SK-N-SH (cell line): ENCODE results near the gene HBA2. TPM values are rescaled to one million over a fixed set of nuclear protein-coding genes. Genes with fewer than 3 reads are reported as not detected.

Source experiments
- CTCF ChIA-PET: fragments of 300-600, 350-600 bp; formaldehyde crosslinking; extraction: SDS; loops from one replicate; lab custom pipeline; 2021; lab: Yijun Ruan, JAX
- POLR2A ChIA-PET: fragments of 350-600 bp; sonication (Branson Sonifier 250); formaldehyde crosslinking; extraction: SDS; loops from one replicate; lab custom pipeline; 2020; ENCODE audit warnings: antibody characterized with exemption, inconsistent platforms; lab: Yijun Ruan, JAX
- DNase-seq: peaks from one replicate; pipeline ENCODE4 v3.0.0; 2012
- H2AFZ ChIP-seq: fragments of 200-600 bp; sonication (generic); 2 replicates; pipeline ENCODE4 v1.8.1; 2016; ENCODE audit warnings: antibody characterized with exemption, mild to moderate bottlenecking, low read depth
- H3F3A ChIP-seq: fragments of 200-600 bp; sonication (generic); replicated peaks from 2 replicates; pipeline ENCODE3; 2016; ENCODE audit warnings: antibody characterized with exemption, mild to moderate bottlenecking; ENCODE audit not compliant: insufficient read depth
- H3K27ac ChIP-seq, 2 experiments: fragments of 200-500 bp in 1 of 2; fragments of 200-600 bp in 1 of 2; sonication (Bioruptor generic) in 1 of 2; sonication (generic), shearing (Covaris generic) in 1 of 2; 2 replicates each; pipeline versions ENCODE4 v1.5.1 to v1.6.1; 2014 to 2016; ENCODE audit warnings: low read depth in 2 of 2, inconsistent platforms in 1 of 2, low read length in 1 of 2, mild to moderate bottlenecking in 1 of 2, mixed read lengths in 1 of 2
- H3K27me3 ChIP-seq: fragments of 200-600 bp; sonication (generic), shearing (Covaris generic); 2 replicates; pipeline ENCODE4 v1.6.1; 2016; ENCODE audit warnings: mixed run types; ENCODE audit not compliant: insufficient read depth
- H3K36me3 ChIP-seq, 2 experiments: fragments of 200-500 bp in 1 of 2; fragments of 200-600 bp in 1 of 2; sonication (Bioruptor generic) in 1 of 2; sonication (generic) in 1 of 2; replicated peaks in 1 of 2; 2 replicates each; pipeline versions ENCODE3 to v1.5.1; 2014 to 2016; ENCODE audit warnings: low read length in 1 of 2, mild to moderate bottlenecking in 1 of 2; ENCODE audit not compliant: insufficient read depth in 2 of 2, control insufficient read depth in 1 of 2
- H3K4me1 ChIP-seq, 2 experiments: fragments of 200-500 bp in 1 of 2; fragments of 200-600 bp in 1 of 2; sonication (Bioruptor generic) in 1 of 2; sonication (generic), shearing (Covaris generic) in 1 of 2; 2 replicates each; pipeline versions ENCODE4 v1.5.1 to v1.6.1; 2014 to 2016; ENCODE audit warnings: low read depth in 1 of 2, low read length in 1 of 2, mixed run types in 1 of 2; ENCODE audit not compliant: insufficient read depth in 2 of 2, control insufficient read depth in 1 of 2
- H3K4me2 ChIP-seq: fragments of 200-600 bp; sonication (generic), shearing (Covaris generic); 2 replicates; pipeline ENCODE4 v1.6.1; 2017; ENCODE audit warnings: mixed run types
- H3K4me3 ChIP-seq, 2 experiments: fragments of 200-500 bp in 1 of 2; fragments of 200-600 bp in 1 of 2; sonication (Bioruptor generic) in 1 of 2; sonication (generic), shearing (Covaris generic) in 1 of 2; 2 replicates each; pipeline versions ENCODE4 v1.5.1 to v1.8.1; 2014 to 2016; ENCODE audit warnings: low read depth in 2 of 2, inconsistent platforms in 1 of 2, low read length in 1 of 2, mild to moderate bottlenecking in 1 of 2, mixed read lengths in 1 of 2, moderate library complexity in 1 of 2
- H3K79me2 ChIP-seq: fragments of 200-600 bp; sonication (generic); 2 replicates; pipeline ENCODE4 v1.8.1; 2017; ENCODE audit warnings: mild to moderate bottlenecking; ENCODE audit not compliant: insufficient read depth
- H3K9ac ChIP-seq: fragments of 200-600 bp; sonication (generic); 2 replicates; pipeline ENCODE4 v1.6.1; 2017; ENCODE audit warnings: mixed run types
- H3K9me2 ChIP-seq: fragments of 200-600 bp; sonication (generic); 2 replicates; pipeline ENCODE4 v1.6.1; 2017; ENCODE audit warnings: mixed run types
- H3K9me3 ChIP-seq: fragments of 200-600 bp; sonication (generic); 2 replicates; pipeline ENCODE4 v1.6.1; 2017; ENCODE audit warnings: mixed run types, mild to moderate bottlenecking, moderate library complexity
- H4K20me1 ChIP-seq: fragments of 200-600 bp; sonication (generic); 2 replicates; pipeline ENCODE4 v1.6.1; 2017; ENCODE audit warnings: mild to moderate bottlenecking, mixed run types; ENCODE audit not compliant: insufficient read depth
- CHD2 ChIP-seq: fragments of 150-350 bp; IDR thresholded peaks from 2 replicates; pipeline ENCODE4 v1.6.1; 2018; ENCODE audit warnings: low read length; ENCODE audit not compliant: partially characterized antibody
- ELF1 ChIP-seq: IDR thresholded peaks from 2 replicates; pipeline ENCODE4 v1.4.0; 2012
- EP300 ChIP-seq, 2 experiments: IDR thresholded peaks; 2 replicates each; pipeline versions ENCODE4 v1.4.0 to v1.6.1; 2012; ENCODE audit warnings: borderline replicate concordance in 1 of 2, low read depth in 1 of 2, low read length in 1 of 2
- FOSL2 ChIP-seq: IDR thresholded peaks from 2 replicates; pipeline ENCODE4 v1.4.0; 2012; ENCODE audit warnings: low read depth, mild to moderate bottlenecking, moderate library complexity, borderline replicate concordance
- GABPA ChIP-seq: IDR thresholded peaks from 2 replicates; pipeline ENCODE4 v1.4.0; 2012; ENCODE audit warnings: low read depth, mild to moderate bottlenecking
- PBX3 ChIP-seq: IDR thresholded peaks from 2 replicates; pipeline ENCODE4; 2012
- POLR2AphosphoS5 ChIP-seq: IDR thresholded peaks from 2 replicates; pipeline ENCODE4 v1.6.1; 2012; ENCODE audit warnings: low read depth, low read length
- RAD21 ChIP-seq: IDR thresholded peaks from 2 replicates; pipeline ENCODE4 v1.6.1; 2012; ENCODE audit warnings: mild to moderate bottlenecking, low read length
- RCOR1 ChIP-seq: fragments of 150-350 bp; IDR thresholded peaks from 2 replicates; pipeline ENCODE4 v1.6.1; 2017; ENCODE audit warnings: antibody characterized with exemption, low read length
- RFX5 ChIP-seq: IDR thresholded peaks from 2 replicates; pipeline ENCODE4 v1.6.1; 2012; ENCODE audit warnings: mild to moderate bottlenecking, improper control_type of control experiment, low read length
- SIN3A ChIP-seq: IDR thresholded peaks from 2 replicates; pipeline ENCODE4 v1.6.1; 2012; ENCODE audit warnings: low read depth, mild to moderate bottlenecking, low read length, moderate library complexity, borderline replicate concordance
- TEAD4 ChIP-seq: IDR thresholded peaks from 2 replicates; pipeline ENCODE4 v1.4.0; 2012; ENCODE audit warnings: mild to moderate bottlenecking, borderline replicate concordance; ENCODE audit not compliant: insufficient read depth
- USF1 ChIP-seq: IDR thresholded peaks from 2 replicates; pipeline ENCODE4 v1.4.0; 2012; ENCODE audit warnings: low read depth, borderline replicate concordance
- YY1 ChIP-seq: IDR thresholded peaks from 2 replicates; pipeline ENCODE4 v1.4.0; 2012; ENCODE audit warnings: low read depth, mild to moderate bottlenecking
- ZBTB33 ChIP-seq: IDR thresholded peaks from 2 replicates; pipeline ENCODE4 v1.4.0; 2012; ENCODE audit warnings: low read depth, borderline replicate concordance
- WGBS: methylation state at CpG from one replicate; pipeline ENCODE4 v1.1.6; 2017; ENCODE audit warnings: low lambda C conversion rate; 5-methylcytosine and 5-hydroxymethylcytosine counted together
- polyA plus RNA-seq, 3 experiments: library from polyadenylated mRNA; depleted of rRNA; stranded (reverse); fragments of >200 nt; gene quantifications; 2 replicates each; pipeline ENCODE4 v1.2.3, GENCODE V29; 2012
- TF ChIP-seq, protein P1 (sequence below): fragments of 200-600 bp; sonication (generic); IDR thresholded peaks from 2 replicates; pipeline ENCODE4 v1.6.1; 2017; ENCODE audit warnings: antibody characterized with exemption, mild to moderate bottlenecking, moderate library complexity

The HBA2 gene
- polyA plus RNA-seq, 1 of the 3 experiments (the other 2 are of a cell fraction) = not detected

DNA sequence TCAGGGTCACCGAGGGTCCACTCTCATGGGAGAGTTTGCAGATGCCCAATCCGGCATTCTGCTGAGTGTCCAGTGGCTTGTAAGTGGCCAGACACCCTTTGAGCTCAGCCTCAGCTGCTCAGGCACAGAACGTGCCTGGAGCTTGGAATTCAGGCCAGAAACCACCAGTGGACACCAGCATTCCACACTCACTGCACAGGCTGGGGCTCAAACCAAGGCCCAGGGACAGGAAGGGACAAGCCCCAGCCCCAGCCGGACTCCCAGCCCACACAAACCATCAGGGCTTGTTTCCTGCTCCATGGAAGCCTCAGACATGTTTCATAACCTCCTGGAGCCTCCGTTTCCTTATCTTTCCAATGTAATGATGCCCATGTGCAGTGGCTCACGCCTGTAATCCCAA, 29.2 kb upstream of the HBA2 start:
- no peak overlapping the region for H3K9ac ChIP-seq
- no peak overlapping the region for H3K4me2 ChIP-seq
- no peaks in the 10 kb centered on the region for H3K36me3 ChIP-seq
- ChIA-PET POLR2A (no interaction called here), CTCF (interaction anchor here (0.8 to 1.9 kb wide), 4 partner anchors 26 to 78 kb away, joined by 3 to 4 read pairs (median 4); partner anchors contain the start of gene HBQ1)
- no peak for DNase-seq
- H2AFZ ChIP-seq = no peak overlapping the region
- no peaks in the 10 kb centered on the region for H4K20me1 ChIP-seq
- TF ChIP-seq RFX5 = no peak
- no peak for TF ChIP-seq CHD2
- TF ChIP-seq, protein P1, sequence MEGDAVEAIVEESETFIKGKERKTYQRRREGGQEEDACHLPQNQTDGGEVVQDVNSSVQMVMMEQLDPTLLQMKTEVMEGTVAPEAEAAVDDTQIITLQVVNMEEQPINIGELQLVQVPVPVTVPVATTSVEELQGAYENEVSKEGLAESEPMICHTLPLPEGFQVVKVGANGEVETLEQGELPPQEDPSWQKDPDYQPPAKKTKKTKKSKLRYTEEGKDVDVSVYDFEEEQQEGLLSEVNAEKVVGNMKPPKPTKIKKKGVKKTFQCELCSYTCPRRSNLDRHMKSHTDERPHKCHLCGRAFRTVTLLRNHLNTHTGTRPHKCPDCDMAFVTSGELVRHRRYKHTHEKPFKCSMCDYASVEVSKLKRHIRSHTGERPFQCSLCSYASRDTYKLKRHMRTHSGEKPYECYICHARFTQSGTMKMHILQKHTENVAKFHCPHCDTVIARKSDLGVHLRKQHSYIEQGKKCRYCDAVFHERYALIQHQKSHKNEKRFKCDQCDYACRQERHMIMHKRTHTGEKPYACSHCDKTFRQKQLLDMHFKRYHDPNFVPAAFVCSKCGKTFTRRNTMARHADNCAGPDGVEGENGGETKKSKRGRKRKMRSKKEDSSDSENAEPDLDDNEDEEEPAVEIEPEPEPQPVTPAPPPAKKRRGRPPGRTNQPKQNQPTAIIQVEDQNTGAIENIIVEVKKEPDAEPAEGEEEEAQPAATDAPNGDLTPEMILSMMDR = no peak
- TF ChIP-seq EP300 (IDR thresholded peaks at IDR 0.05; ENCODE audit: borderline replicate concordance in 1 of 2, low read depth in 1 of 2, low read length in 1 of 2) = no peak
- no peak for TF ChIP-seq SIN3A
- no peak for TF ChIP-seq YY1
- no peak overlapping the region for H3K4me3 ChIP-seq
- H3K4me1 ChIP-seq = no peaks in the 10 kb centered on the region
- no peaks in the 10 kb centered on the region for H3F3A ChIP-seq
- WGBS = 62% methylated on average over 2 of the region's 6 CpGs
- no peak overlapping the region for H3K27ac ChIP-seq
- H3K9me2 ChIP-seq = no peaks in the 10 kb centered on the region
- H3K79me2 ChIP-seq = no peaks in the 10 kb centered on the region
- no peaks in the 10 kb centered on the region for H3K9me3 ChIP-seq
- no peaks in the 10 kb centered on the region for H3K27me3 ChIP-seq

DNA sequence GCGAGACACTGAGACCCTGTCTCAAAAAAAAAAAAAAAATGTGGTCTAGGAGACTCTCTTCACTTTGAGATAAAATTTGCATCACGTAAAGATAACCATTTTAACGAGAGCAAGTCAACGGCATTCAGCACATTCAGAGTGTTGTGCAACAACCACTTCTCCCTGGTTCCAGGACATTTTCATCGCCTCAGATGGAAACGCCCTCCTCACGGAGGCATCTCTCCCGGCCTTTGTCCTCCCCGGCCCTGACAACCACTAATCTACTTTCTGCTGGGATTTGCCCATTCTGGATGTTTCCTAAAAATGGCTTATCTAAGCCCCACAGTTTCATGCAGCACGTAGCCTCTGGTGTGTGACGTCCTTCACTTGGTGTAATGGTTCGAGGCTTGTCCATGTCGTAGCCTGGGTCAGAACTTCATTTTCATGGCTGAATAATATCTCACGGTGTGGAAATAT, 27.9 kb upstream of the HBA2 start:
- H3F3A ChIP-seq = no peaks in the 10 kb centered on the region
- H3K27me3 ChIP-seq = no peaks in the 10 kb centered on the region
- POLR2A ChIA-PET = no interaction called here
- CTCF ChIA-PET = interaction anchor here (1.9 kb wide), 1 partner anchor 35 kb away, joined by 4 read pairs; the partner anchor contains the start of gene HBQ1
- no peak overlapping the region for H3K9ac ChIP-seq
- no peak overlapping the region for H2AFZ ChIP-seq
- H3K27ac ChIP-seq = no peak overlapping the region
- TF ChIP-seq FOSL2 = no peak
- no peak for TF ChIP-seq RAD21
- no peak for TF ChIP-seq USF1
- DNase-seq = no peak
- 78% methylated on average over 14 of the region's 14 CpGs for WGBS
- no peaks in the 10 kb centered on the region for H3K9me2 ChIP-seq
- H3K36me3 ChIP-seq = no peaks in the 10 kb centered on the region
- H3K4me3 ChIP-seq = no peak overlapping the region
- H3K4me1 ChIP-seq = peaks cover 0 to 7% of the 10 kb centered on the region in 2 experiments; a peak in 1 of 4 replicates
- no peak overlapping the region for H3K4me2 ChIP-seq
- no peaks in the 10 kb centered on the region for H4K20me1 ChIP-seq
- H3K9me3 ChIP-seq = no peaks in the 10 kb centered on the region
- no peaks in the 10 kb centered on the region for H3K79me2 ChIP-seq

DNA sequence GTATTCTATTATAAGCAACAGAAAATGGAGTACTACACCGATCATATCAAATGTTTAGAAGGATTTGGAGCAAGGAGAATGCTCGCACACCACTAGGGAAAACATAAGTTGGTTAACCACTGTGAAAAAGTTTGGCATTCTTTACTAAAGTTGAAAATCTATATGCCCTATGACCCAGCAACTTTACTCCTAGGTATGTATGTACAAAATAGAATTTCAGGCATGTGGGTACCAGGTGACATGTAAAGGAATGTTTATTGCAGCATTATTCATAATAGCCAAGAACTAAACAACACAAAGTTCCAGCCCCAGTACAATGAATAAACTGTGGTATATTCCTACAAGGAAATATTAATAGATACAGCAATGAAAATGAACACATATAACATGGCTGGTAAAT, 26.0 kb upstream of the HBA2 start:
- Histone ChIP-seq H3K4me2 (no peak overlapping the region), H3K4me1 (peaks cover 0 to 7% of the 10 kb centered on the region in 2 experiments; a peak in 1 of 4 replicates), H3K27me3 (no peaks in the 10 kb centered on the region), H3K4me3 (no peak overlapping the region), H3K9ac (no peak overlapping the region), H3F3A (no peaks in the 10 kb centered on the region), H3K36me3 (no peaks in the 10 kb centered on the region), H3K79me2 (no peaks in the 10 kb centered on the region), H3K27ac (no peak overlapping the region), H3K9me3 (no peaks in the 10 kb centered on the region), H2AFZ (no peak overlapping the region), H3K9me2 (no peaks in the 10 kb centered on the region), H4K20me1 (no peaks in the 10 kb centered on the region)
- ChIA-PET CTCF (no interaction called here), POLR2A (no interaction called here)
- DNase-seq = no peak
- WGBS = 86% methylated on average over 2 of the region's 2 CpGs
- TF ChIP-seq ZBTB33 (no peak), RCOR1 (no peak), ELF1 (no peak), RAD21 (no peak), EP300 (IDR thresholded peaks at IDR 0.05; ENCODE audit: borderline replicate concordance in 1 of 2, low read depth in 1 of 2, low read length in 1 of 2) (no peak), GABPA (no peak), YY1 (no peak), POLR2AphosphoS5 (no peak), PBX3 (no peak), TEAD4 (no peak), RFX5 (no peak)
